H1 (cell line): ENCODE measurements around the gene SIDT1. TPM values are rescaled to one million over a fixed set of nuclear protein-coding genes. Genes with fewer than 3 reads are reported as not detected.

Experiments
- NRF1 ChIP-seq: IDR thresholded peaks from 2 replicates; pipeline ENCODE4 v1.6.1; 2011; ENCODE audit warnings: mild to moderate bottlenecking, low read depth, low read length, improper control_type of control experiment
- RFX5 ChIP-seq: IDR thresholded peaks from 2 replicates; pipeline ENCODE4 v1.6.1; 2011; ENCODE audit warnings: low read depth, low read length, improper control_type of control experiment, borderline replicate concordance
- RXRA ChIP-seq: IDR thresholded peaks from 2 replicates; pipeline ENCODE4 v1.6.1; 2011; ENCODE audit warnings: low read depth, mild to moderate bottlenecking, low read length, moderate library complexity; ENCODE audit not compliant: insufficient read depth
- SAP30 ChIP-seq: fragments of 300-600 bp; sonication (generic); IDR thresholded peaks from 2 replicates; pipeline ENCODE4 v1.7.1; 2012; ENCODE audit warnings: low read length, moderate library complexity, mild to moderate bottlenecking, inconsistent platforms; ENCODE audit not compliant: insufficient read depth, insufficient replicate concordance
- TAF1 ChIP-seq: IDR thresholded peaks from 2 replicates; pipeline ENCODE4 v1.6.1; 2011; ENCODE audit warnings: mild to moderate bottlenecking, low read depth, low read length
- TCF12 ChIP-seq: IDR thresholded peaks from 2 replicates; pipeline ENCODE4 v1.6.1; 2011; ENCODE audit warnings: low read depth, mild to moderate bottlenecking, low read length
- polyA plus RNA-seq, 7 experiments: library from polyadenylated mRNA; depleted of rRNA in 3 of 7; stranded (reverse) in 5 of 7; unstranded in 2 of 7; fragments of >200 nt in 5 of 7; fragments of 200-250 nt in 2 of 7; gene quantifications; 1 replicate in 5 of 7; 2 replicates in 1 of 7; 4 replicates in 1 of 7; pipeline versions ENCODE4 v1.2.1 to v1.2.3, GENCODE V29; 2011 to 2013; ENCODE audit warnings: missing spikeins in 2 of 7, mixed read lengths in 2 of 7
- total RNA-seq: library from RNA; stranded (reverse); fragmentation: NEBNext Ultra II Directional; extraction: Animal tissue kit (Norgen Biotek cat#: 25700); gene quantifications from 2 replicates; pipeline ENCODE4 v1.2.1, GENCODE V29; 2021
- TF ChIP-seq, protein P1 (sequence below): fragments of 300-600 bp; sonication (generic); IDR thresholded peaks from 2 replicates; pipeline ENCODE4 v1.7.1; 2012; ENCODE audit warnings: low read length, moderate library complexity, mild to moderate bottlenecking, inconsistent platforms; ENCODE audit not compliant: insufficient replicate concordance

Gene SIDT1
- total and polyA plus RNA-seq, 2 of the 8 experiments (the other 6 are each of a cell fraction or from before 2014, with no cell fraction given): 0.06 TPM; not detected in 1

DNA sequence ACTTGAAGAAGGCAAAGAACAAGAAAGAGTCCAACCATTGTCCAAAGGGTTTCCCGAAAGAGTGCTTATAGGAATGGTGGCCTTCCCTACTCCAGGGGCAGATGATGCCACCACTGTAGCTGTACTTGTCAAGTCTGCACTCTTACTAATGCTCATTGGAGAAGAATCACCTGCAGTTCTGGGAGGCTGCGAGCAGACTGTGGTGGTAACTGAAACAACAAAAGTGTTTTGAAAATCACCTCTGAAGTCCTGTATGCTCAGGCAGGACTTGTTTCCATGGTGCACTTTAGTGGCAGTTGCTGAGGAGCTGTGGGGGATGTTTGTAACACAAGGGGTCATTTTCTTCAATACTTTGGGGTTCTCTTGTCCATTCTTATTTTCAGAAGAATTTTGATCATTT lies 128.1 kb downstream of the SIDT1 start (continued):
- TF ChIP-seq, protein P1, sequence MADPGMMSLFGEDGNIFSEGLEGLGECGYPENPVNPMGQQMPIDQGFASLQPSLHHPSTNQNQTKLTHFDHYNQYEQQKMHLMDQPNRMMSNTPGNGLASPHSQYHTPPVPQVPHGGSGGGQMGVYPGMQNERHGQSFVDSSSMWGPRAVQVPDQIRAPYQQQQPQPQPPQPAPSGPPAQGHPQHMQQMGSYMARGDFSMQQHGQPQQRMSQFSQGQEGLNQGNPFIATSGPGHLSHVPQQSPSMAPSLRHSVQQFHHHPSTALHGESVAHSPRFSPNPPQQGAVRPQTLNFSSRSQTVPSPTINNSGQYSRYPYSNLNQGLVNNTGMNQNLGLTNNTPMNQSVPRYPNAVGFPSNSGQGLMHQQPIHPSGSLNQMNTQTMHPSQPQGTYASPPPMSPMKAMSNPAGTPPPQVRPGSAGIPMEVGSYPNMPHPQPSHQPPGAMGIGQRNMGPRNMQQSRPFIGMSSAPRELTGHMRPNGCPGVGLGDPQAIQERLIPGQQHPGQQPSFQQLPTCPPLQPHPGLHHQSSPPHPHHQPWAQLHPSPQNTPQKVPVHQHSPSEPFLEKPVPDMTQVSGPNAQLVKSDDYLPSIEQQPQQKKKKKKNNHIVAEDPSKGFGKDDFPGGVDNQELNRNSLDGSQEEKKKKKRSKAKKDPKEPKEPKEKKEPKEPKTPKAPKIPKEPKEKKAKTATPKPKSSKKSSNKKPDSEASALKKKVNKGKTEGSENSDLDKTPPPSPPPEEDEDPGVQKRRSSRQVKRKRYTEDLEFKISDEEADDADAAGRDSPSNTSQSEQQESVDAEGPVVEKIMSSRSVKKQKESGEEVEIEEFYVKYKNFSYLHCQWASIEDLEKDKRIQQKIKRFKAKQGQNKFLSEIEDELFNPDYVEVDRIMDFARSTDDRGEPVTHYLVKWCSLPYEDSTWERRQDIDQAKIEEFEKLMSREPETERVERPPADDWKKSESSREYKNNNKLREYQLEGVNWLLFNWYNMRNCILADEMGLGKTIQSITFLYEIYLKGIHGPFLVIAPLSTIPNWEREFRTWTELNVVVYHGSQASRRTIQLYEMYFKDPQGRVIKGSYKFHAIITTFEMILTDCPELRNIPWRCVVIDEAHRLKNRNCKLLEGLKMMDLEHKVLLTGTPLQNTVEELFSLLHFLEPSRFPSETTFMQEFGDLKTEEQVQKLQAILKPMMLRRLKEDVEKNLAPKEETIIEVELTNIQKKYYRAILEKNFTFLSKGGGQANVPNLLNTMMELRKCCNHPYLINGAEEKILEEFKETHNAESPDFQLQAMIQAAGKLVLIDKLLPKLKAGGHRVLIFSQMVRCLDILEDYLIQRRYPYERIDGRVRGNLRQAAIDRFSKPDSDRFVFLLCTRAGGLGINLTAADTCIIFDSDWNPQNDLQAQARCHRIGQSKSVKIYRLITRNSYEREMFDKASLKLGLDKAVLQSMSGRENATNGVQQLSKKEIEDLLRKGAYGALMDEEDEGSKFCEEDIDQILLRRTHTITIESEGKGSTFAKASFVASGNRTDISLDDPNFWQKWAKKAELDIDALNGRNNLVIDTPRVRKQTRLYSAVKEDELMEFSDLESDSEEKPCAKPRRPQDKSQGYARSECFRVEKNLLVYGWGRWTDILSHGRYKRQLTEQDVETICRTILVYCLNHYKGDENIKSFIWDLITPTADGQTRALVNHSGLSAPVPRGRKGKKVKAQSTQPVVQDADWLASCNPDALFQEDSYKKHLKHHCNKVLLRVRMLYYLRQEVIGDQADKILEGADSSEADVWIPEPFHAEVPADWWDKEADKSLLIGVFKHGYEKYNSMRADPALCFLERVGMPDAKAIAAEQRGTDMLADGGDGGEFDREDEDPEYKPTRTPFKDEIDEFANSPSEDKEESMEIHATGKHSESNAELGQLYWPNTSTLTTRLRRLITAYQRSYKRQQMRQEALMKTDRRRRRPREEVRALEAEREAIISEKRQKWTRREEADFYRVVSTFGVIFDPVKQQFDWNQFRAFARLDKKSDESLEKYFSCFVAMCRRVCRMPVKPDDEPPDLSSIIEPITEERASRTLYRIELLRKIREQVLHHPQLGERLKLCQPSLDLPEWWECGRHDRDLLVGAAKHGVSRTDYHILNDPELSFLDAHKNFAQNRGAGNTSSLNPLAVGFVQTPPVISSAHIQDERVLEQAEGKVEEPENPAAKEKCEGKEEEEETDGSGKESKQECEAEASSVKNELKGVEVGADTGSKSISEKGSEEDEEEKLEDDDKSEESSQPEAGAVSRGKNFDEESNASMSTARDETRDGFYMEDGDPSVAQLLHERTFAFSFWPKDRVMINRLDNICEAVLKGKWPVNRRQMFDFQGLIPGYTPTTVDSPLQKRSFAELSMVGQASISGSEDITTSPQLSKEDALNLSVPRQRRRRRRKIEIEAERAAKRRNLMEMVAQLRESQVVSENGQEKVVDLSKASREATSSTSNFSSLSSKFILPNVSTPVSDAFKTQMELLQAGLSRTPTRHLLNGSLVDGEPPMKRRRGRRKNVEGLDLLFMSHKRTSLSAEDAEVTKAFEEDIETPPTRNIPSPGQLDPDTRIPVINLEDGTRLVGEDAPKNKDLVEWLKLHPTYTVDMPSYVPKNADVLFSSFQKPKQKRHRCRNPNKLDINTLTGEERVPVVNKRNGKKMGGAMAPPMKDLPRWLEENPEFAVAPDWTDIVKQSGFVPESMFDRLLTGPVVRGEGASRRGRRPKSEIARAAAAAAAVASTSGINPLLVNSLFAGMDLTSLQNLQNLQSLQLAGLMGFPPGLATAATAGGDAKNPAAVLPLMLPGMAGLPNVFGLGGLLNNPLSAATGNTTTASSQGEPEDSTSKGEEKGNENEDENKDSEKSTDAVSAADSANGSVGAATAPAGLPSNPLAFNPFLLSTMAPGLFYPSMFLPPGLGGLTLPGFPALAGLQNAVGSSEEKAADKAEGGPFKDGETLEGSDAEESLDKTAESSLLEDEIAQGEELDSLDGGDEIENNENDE: no peak
- TF ChIP-seq RXRA (no peak), NRF1 (no peak), TAF1 (no peak), SAP30 (no peak), RFX5 (no peak), TCF12 (no peak)
